ENCODE results near the gene TBC1D1. TPM values are rescaled to one million over a fixed set of nuclear protein-coding genes. Genes with fewer than 3 reads are reported as not detected.

TBC1D1 gene
- polyA plus RNA-seq, 1 donor from 2014 or later, result 23.2 TPM

DNA sequence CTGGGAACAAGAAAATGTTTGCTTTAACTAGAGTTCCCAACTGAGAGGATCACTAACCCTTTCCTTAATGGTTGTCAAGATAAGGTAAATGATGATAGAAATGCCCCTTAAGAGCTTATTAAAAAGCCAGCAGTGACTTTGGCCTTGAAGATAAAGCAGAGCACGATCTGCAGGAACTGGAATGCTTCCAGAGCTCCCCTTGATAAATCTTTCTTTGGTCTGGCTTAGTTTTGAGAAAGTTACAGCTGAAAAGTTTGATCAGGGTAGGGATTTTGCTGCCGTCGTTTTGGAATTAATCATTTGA, 133.3 kb downstream of the TBC1D1 start:
- Histone ChIP-seq H3F3A (ENCODE audit: insufficient read depth, low read length, poor library complexity, severe bottlenecking) (no peaks in the 10 kb centered on the region), H3K36me3 (ENCODE audit: insufficient read depth, low read length) (no peaks in the 10 kb centered on the region), H3K79me2 (replicated peaks; ENCODE audit: insufficient read depth, low read length) (no peaks in the 10 kb centered on the region), H3K27me3 (ENCODE audit: insufficient read depth, low read depth, low read length) (no peaks in the 10 kb centered on the region), H3K9me2 (ENCODE audit: insufficient read depth, low read length) (no peaks in the 10 kb centered on the region), H3K4me2 (ENCODE audit: low read length) (no peak overlapping the region), H3K9ac (ENCODE audit: low read length) (no peak overlapping the region), H3K4me3 (ENCODE audit: low read length) (no peak overlapping the region), H3K9me3 (ENCODE audit: low read length) (no peaks in the 10 kb centered on the region), H4K20me1 (ENCODE audit: insufficient read depth) (no peaks in the 10 kb centered on the region), H2AFZ (ENCODE audit: low read depth, low read length) (no peak overlapping the region), H3K27ac (ENCODE audit: low read length) (no peak overlapping the region)
- TF ChIP-seq SMC3 (conservative IDR thresholded peaks at IDR 0.05; ENCODE audit: poor library complexity), result no peak
- TF ChIP-seq EZH2 (IDR thresholded peaks at IDR 0.05; ENCODE audit: borderline replicate concordance, insufficient read depth, low read length, poor library complexity, severe bottlenecking), result no peak
- no peak for TF ChIP-seq POLR2AphosphoS5 (IDR thresholded peaks at IDR 0.05)
- TF ChIP-seq TAF1 (IDR thresholded peaks at IDR 0.05; ENCODE audit: low read depth), result no peak
- TF ChIP-seq, protein P1, sequence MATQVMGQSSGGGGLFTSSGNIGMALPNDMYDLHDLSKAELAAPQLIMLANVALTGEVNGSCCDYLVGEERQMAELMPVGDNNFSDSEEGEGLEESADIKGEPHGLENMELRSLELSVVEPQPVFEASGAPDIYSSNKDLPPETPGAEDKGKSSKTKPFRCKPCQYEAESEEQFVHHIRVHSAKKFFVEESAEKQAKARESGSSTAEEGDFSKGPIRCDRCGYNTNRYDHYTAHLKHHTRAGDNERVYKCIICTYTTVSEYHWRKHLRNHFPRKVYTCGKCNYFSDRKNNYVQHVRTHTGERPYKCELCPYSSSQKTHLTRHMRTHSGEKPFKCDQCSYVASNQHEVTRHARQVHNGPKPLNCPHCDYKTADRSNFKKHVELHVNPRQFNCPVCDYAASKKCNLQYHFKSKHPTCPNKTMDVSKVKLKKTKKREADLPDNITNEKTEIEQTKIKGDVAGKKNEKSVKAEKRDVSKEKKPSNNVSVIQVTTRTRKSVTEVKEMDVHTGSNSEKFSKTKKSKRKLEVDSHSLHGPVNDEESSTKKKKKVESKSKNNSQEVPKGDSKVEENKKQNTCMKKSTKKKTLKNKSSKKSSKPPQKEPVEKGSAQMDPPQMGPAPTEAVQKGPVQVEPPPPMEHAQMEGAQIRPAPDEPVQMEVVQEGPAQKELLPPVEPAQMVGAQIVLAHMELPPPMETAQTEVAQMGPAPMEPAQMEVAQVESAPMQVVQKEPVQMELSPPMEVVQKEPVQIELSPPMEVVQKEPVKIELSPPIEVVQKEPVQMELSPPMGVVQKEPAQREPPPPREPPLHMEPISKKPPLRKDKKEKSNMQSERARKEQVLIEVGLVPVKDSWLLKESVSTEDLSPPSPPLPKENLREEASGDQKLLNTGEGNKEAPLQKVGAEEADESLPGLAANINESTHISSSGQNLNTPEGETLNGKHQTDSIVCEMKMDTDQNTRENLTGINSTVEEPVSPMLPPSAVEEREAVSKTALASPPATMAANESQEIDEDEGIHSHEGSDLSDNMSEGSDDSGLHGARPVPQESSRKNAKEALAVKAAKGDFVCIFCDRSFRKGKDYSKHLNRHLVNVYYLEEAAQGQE (IDR thresholded peaks at IDR 0.05; ENCODE audit: borderline replicate concordance), result no peak
- no peak for TF ChIP-seq CTCF (IDR thresholded peaks at IDR 0.05; ENCODE audit: poor library complexity, severe bottlenecking)
- no peak for TF ChIP-seq RAD21 (conservative IDR thresholded peaks at IDR 0.05)
- TF ChIP-seq EP300 (conservative IDR thresholded peaks at IDR 0.05; ENCODE audit: poor library complexity, severe bottlenecking), result no peak
- TF ChIP-seq MXI1 (conservative IDR thresholded peaks at IDR 0.05; ENCODE audit: poor library complexity, severe bottlenecking), result no peak

GRCh38 chr4:38025665-38026064, 134.8 kb downstream of the TBC1D1 start:
- Histone ChIP-seq H3K9ac (ENCODE audit: low read length) (no peak overlapping the region), H3K79me2 (replicated peaks; ENCODE audit: insufficient read depth, low read length) (no peaks in the 10 kb centered on the region), H3K4me2 (ENCODE audit: low read length) (no peak overlapping the region), H3K4me3 (ENCODE audit: low read length) (no peak overlapping the region), H3K9me3 (ENCODE audit: low read length) (no peaks in the 10 kb centered on the region), H2AFZ (ENCODE audit: low read depth, low read length) (no peak overlapping the region), H4K20me1 (ENCODE audit: insufficient read depth) (no peaks in the 10 kb centered on the region), H3K36me3 (ENCODE audit: insufficient read depth, low read length) (no peaks in the 10 kb centered on the region), H3K9me2 (ENCODE audit: insufficient read depth, low read length) (no peaks in the 10 kb centered on the region), H3F3A (ENCODE audit: insufficient read depth, low read length, poor library complexity, severe bottlenecking) (no peaks in the 10 kb centered on the region), H3K27me3 (ENCODE audit: insufficient read depth, low read depth, low read length) (no peaks in the 10 kb centered on the region), H3K27ac (ENCODE audit: low read length) (no peak overlapping the region)
- TF ChIP-seq, protein P1 (IDR thresholded peaks at IDR 0.05; ENCODE audit: borderline replicate concordance), result no peak
- no peak for TF ChIP-seq CTCF (IDR thresholded peaks at IDR 0.05; ENCODE audit: poor library complexity, severe bottlenecking)

Measured in neural cell (in vitro differentiated cells).